CD4-positive, alpha-beta T cell (primary cell): ENCODE data around the gene ESRRB. TPM values are rescaled to one million over a fixed set of nuclear protein-coding genes. Genes with fewer than 3 reads are reported as not detected.

Experiments
- ATAC-seq: fragments of 200-7000 bp; cut with Tn5 transposase; one replicate; pipeline ENCODE4 v1.10.0; 2022; ENCODE audit warnings: mild to moderate bottlenecking; ENCODE audit not compliant: poor library complexity
- CTCF ChIA-PET: fragments of 350-600 bp; sonication (Branson Sonifier 250); formaldehyde crosslinking; loops from one replicate; lab custom pipeline; 2021; ENCODE audit warnings: antibody characterized with exemption, inconsistent platforms; lab: Charles Lee
- POLR2A ChIA-PET: fragments of 350-600 bp; sonication (Branson Sonifier 250); formaldehyde crosslinking; loops from one replicate; lab custom pipeline; 2021; ENCODE audit warnings: antibody characterized with exemption, inconsistent platforms; lab: Charles Lee
- DNase-seq, 14 experiments: peaks; one replicate each; pipeline ENCODE4 v3.0.0-alpha.2; 2013 to 2020; ENCODE audit warnings: mixed read lengths in 2 of 14
- H3K27ac ChIP-seq, 2 donors: one replicate each; pipeline versions ENCODE4 v1.5.1 to v1.7.0; 2013; ENCODE audit warnings: low read length in 2 of 2, low read depth in 1 of 2, mild to moderate bottlenecking in 1 of 2
- H3K27me3 ChIP-seq, 2 experiments: 1 replicate in 1 of 2; 2 replicates in 1 of 2; pipeline versions ENCODE4 v1.6.1 to v1.7.0; 2013; ENCODE audit warnings: low read length in 2 of 2, control low read depth in 1 of 2, mild to moderate bottlenecking in 1 of 2, moderate library complexity in 1 of 2; ENCODE audit not compliant: insufficient read depth in 2 of 2, control insufficient read depth in 1 of 2
- H3K36me3 ChIP-seq: one replicate; pipeline ENCODE4 v1.6.1; 2013; ENCODE audit warnings: low read length, control low read depth; ENCODE audit not compliant: insufficient read depth
- H3K4me1 ChIP-seq: one replicate; pipeline ENCODE4 v1.6.1; 2013; ENCODE audit warnings: low read length, control low read depth; ENCODE audit not compliant: insufficient read depth
- H3K4me3 ChIP-seq: one replicate; pipeline ENCODE4 v1.5.1; 2013; ENCODE audit warnings: mild to moderate bottlenecking, low read length, moderate library complexity
- H3K9me3 ChIP-seq, 2 experiments: 1 replicate in 1 of 2; 2 replicates in 1 of 2; pipeline versions ENCODE4 v1.6.1 to v1.7.0; 2013; ENCODE audit warnings: low read length in 2 of 2, mild to moderate bottlenecking in 2 of 2, control low read depth in 1 of 2, moderate library complexity in 1 of 2; ENCODE audit not compliant: control insufficient read depth in 1 of 2, insufficient read depth in 1 of 2
- H3K27ac Mint-ChIP-seq: one replicate; pipeline ENCODE4 v1.8.0; 2020; ENCODE audit warnings: mixed read lengths
- H3K27me3 Mint-ChIP-seq: one replicate; pipeline ENCODE4 v1.8.0; 2021; ENCODE audit warnings: mixed read lengths
- H3K36me3 Mint-ChIP-seq: one replicate; pipeline ENCODE4 v1.8.0; 2021; ENCODE audit warnings: low read depth, mixed read lengths
- H3K4me1 Mint-ChIP-seq: one replicate; pipeline ENCODE4 v1.8.0; 2021; ENCODE audit warnings: low read depth, mixed read lengths
- H3K4me3 Mint-ChIP-seq: one replicate; pipeline ENCODE4 v1.8.0; 2020; ENCODE audit warnings: mild to moderate bottlenecking, mixed read lengths
- H3K9me3 Mint-ChIP-seq: one replicate; pipeline ENCODE4 v1.8.0; 2020; ENCODE audit warnings: mixed read lengths
- intact Hi-C, 2 experiments: fragments of 100-400 bp; cut with DNase I in 1 of 2; cut with micrococcal nuclease in 1 of 2; formaldehyde crosslinking; loops; one replicate each; pipeline versions ENCODE4 v1.15.1 to v1.9.0; 2023 to 2025; cut with DNase I, micrococcal nuclease
- total RNA-seq, 174 experiments: library from RNA in 2 of 174; stranded (reverse) in 2 of 174; gene quantifications; one replicate each; pipeline ENCODE4 v1.2.3 and lab custom pipeline; 2021 to 2026
- TF ChIP-seq, protein P1 (sequence below): fragments of 200-600 bp; IDR thresholded peaks from one replicate; pipeline ENCODE4 v1.8.0; 2022; ENCODE audit warnings: antibody characterized with exemption, mild to moderate bottlenecking

ESRRB gene
- total RNA-seq, 2 experiments from 2014 or later = 0.17 to 0.27 TPM

DNA sequence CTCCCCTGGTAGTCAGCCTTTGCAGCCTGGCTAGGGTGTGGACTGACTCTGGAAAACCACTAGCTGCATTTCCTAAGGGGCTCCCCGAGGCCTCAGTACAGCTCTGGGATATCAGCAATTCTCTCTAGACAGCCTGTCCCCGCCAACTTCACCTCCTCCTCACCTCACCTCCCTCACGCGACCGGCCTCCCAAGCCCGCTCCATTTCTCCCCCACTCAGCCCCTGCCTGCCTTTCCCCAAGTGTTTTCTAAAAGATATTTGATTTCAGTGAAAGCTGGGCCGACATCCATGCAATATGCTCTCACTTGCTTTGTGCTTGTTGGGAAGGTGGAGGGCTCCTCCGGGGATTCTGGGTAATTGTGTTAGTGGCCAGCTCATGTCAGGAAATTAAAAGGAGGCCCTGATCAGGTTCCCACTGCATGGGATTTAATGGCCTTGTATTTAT, 91.8 kb downstream of the ESRRB start:
- intact Hi-C loops = no loop called here
- H3K36me3 Mint-ChIP-seq = no peaks in the 10 kb centered on the region
- no peak for ATAC-seq
- no peaks in the 10 kb centered on the region for H3K9me3 Mint-ChIP-seq
- Histone ChIP-seq H3K4me3 (no peak overlapping the region), H3K4me1 (no peaks in the 10 kb centered on the region), H3K27ac (no peak overlapping the region), H3K36me3 (no peaks in the 10 kb centered on the region), H3K9me3 (no peaks in the 10 kb centered on the region), H3K27me3 (peaks cover 0 to 2% of the 10 kb centered on the region in 2 experiments)
- CTCF ChIA-PET = no interaction called here
- TF ChIP-seq, protein P1, sequence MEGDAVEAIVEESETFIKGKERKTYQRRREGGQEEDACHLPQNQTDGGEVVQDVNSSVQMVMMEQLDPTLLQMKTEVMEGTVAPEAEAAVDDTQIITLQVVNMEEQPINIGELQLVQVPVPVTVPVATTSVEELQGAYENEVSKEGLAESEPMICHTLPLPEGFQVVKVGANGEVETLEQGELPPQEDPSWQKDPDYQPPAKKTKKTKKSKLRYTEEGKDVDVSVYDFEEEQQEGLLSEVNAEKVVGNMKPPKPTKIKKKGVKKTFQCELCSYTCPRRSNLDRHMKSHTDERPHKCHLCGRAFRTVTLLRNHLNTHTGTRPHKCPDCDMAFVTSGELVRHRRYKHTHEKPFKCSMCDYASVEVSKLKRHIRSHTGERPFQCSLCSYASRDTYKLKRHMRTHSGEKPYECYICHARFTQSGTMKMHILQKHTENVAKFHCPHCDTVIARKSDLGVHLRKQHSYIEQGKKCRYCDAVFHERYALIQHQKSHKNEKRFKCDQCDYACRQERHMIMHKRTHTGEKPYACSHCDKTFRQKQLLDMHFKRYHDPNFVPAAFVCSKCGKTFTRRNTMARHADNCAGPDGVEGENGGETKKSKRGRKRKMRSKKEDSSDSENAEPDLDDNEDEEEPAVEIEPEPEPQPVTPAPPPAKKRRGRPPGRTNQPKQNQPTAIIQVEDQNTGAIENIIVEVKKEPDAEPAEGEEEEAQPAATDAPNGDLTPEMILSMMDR = no peak
- peaks cover 15% of the 10 kb centered on the region for H3K27me3 Mint-ChIP-seq
- DNase-seq = no peak
- H3K4me1 Mint-ChIP-seq = no peaks in the 10 kb centered on the region
- H3K4me3 Mint-ChIP-seq = no peak overlapping the region
- H3K27ac Mint-ChIP-seq = no peak overlapping the region
- POLR2A ChIA-PET = no interaction called here

DNA sequence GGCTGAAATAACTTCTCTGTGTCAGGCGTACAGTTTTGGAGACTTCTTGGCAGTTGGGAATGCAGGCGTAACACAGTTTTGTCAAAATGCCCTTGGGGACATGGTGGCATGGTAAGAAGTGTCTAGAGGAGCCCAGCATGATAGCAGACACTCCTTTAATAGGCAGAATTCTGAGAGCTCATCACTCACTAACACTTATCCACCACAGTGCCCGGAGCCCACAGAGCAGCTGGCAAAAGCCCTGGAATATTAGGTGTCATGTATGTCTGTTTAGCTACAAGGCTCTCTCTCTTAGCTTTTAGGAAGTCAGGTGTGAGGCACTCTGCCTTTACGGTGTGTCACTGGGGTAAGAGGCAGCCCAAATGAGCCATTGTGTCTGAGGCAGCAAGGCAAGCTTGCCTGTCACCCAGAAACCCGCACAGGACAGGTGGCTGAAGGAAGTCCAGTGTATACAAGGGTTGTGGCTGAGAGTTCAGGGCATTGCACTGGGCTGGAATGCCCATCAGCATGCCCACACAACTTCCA, 96.3 kb downstream of the ESRRB start:
- Mint-ChIP-seq H3K27ac (no peak overlapping the region), H3K4me1 (no peaks in the 10 kb centered on the region), H3K36me3 (no peaks in the 10 kb centered on the region), H3K9me3 (no peaks in the 10 kb centered on the region), H3K27me3 (peaks cover 34% of the 10 kb centered on the region), H3K4me3 (no peak overlapping the region)
- POLR2A ChIA-PET = no interaction called here
- intact Hi-C loops = no loop called here
- CTCF ChIA-PET = no interaction called here
- Histone ChIP-seq H3K4me1 (no peaks in the 10 kb centered on the region), H3K4me3 (no peak overlapping the region), H3K27ac (no peak overlapping the region), H3K27me3 (peaks cover 9 to 15% of the 10 kb centered on the region in 2 experiments), H3K36me3 (no peaks in the 10 kb centered on the region), H3K9me3 (no peaks in the 10 kb centered on the region)
- TF ChIP-seq, protein P1 = no peak
- ATAC-seq = no peak
- no peak for DNase-seq

DNA sequence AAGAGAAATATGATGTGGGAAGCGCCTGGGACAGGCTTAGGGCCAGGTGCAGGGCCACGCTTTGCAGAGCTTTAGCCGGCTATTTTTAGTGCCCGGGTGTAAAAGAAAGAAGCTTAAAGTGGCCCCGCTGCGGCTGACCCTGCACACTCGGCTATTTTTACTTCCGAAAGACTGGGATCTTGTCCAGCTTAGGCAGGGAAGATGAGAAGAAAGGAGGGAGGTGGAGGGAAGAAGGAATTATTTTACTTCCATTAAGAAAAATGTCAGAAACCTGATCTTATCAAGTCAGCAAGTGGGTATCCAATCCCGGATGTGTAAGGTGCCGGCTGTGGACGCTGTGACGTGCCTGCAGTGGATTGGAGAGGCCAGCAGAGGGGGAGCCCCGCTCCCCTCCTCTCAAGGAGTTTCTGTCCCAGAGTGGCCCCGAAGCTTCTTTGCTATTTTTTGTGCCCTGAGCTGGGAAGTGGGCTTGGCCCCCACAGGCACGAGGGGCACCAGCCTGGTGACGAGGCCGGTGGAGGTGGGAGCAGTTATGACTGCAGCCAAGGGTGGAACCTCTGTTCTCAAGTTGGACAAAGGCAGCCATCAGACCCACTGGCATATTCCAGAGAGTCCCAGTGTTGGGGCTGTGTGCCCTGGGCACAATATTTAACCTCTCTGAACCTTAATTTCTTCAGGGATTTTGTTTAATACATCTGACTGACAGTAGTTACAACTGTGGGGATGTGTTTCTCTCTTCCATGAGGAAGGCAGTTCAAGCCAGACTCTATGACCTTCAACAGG, 97.7 kb downstream of the ESRRB start:
- TF ChIP-seq, protein P1 = no peak
- no peak for DNase-seq
- Mint-ChIP-seq H3K4me3 (no peak overlapping the region), H3K4me1 (no peaks in the 10 kb centered on the region), H3K9me3 (no peaks in the 10 kb centered on the region), H3K27ac (no peak overlapping the region), H3K36me3 (no peaks in the 10 kb centered on the region), H3K27me3 (peaks cover 38% of the 10 kb centered on the region)
- ChIA-PET CTCF (no interaction called here), POLR2A (no interaction called here)
- H3K27ac ChIP-seq = no peak overlapping the region
- H3K9me3 ChIP-seq = no peaks in the 10 kb centered on the region
- peaks cover 11 to 15% of the 10 kb centered on the region in 2 experiments for H3K27me3 ChIP-seq
- no peak overlapping the region for H3K4me3 ChIP-seq
- ATAC-seq = no peak
- intact Hi-C loops = no loop called here
- H3K36me3 ChIP-seq = no peaks in the 10 kb centered on the region
- H3K4me1 ChIP-seq = no peaks in the 10 kb centered on the region
